AG10803 (cell line): Measurements from ENCODE around the gene CDH4.

Experiments
- DNase-seq: peaks from one replicate; pipeline ENCODE4 v3.0.0; 2010; ENCODE audit warnings: low read depth
- H3K4me3 ChIP-seq: 2 replicates; pipeline ENCODE4 v1.5.1; 2011; ENCODE audit warnings: mild to moderate bottlenecking, low read length, control low read depth
- TF ChIP-seq, protein P1 (sequence below): conservative IDR thresholded peaks from 2 replicates; pipeline ENCODE4 v1.5.1; 2011; ENCODE audit warnings: mild to moderate bottlenecking, low read length, control low read depth, inconsistent platforms

CDH4 gene

DNA sequence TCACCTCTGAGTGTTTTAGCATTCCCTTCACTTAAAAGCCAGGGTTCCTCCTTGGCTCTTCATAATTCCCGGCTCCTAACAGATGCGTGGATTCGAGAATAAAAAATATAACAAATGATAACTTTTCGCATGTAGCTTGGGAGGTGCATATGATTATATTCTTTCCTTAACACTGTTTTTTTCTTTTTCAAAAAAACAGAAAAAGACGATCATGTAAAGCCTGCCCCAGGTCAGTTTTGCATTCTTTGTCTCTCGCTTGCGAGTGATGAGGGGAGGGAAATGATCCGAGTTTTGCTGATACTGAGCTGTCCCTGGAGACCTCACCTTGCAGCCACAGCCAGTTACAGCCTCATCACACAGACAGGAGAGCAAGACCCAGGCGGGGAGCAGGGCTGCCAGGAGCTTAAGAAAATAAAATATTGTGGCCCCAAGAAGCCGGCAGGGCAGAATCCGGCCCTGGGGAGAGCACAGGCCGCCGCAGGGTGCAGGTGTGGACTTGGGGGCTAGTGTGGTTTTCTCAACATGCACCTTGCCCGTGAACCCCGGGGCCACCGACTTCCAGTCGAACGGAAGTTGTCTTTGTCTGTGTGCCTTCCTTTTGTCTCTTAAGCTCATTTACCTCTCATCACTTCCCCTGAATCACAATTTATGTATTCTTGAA, 511.8 kb downstream of the CDH4 start:
- TF ChIP-seq, protein P1, sequence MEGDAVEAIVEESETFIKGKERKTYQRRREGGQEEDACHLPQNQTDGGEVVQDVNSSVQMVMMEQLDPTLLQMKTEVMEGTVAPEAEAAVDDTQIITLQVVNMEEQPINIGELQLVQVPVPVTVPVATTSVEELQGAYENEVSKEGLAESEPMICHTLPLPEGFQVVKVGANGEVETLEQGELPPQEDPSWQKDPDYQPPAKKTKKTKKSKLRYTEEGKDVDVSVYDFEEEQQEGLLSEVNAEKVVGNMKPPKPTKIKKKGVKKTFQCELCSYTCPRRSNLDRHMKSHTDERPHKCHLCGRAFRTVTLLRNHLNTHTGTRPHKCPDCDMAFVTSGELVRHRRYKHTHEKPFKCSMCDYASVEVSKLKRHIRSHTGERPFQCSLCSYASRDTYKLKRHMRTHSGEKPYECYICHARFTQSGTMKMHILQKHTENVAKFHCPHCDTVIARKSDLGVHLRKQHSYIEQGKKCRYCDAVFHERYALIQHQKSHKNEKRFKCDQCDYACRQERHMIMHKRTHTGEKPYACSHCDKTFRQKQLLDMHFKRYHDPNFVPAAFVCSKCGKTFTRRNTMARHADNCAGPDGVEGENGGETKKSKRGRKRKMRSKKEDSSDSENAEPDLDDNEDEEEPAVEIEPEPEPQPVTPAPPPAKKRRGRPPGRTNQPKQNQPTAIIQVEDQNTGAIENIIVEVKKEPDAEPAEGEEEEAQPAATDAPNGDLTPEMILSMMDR = no peak
- H3K4me3 ChIP-seq = no peak overlapping the region
- no peak for DNase-seq

DNA sequence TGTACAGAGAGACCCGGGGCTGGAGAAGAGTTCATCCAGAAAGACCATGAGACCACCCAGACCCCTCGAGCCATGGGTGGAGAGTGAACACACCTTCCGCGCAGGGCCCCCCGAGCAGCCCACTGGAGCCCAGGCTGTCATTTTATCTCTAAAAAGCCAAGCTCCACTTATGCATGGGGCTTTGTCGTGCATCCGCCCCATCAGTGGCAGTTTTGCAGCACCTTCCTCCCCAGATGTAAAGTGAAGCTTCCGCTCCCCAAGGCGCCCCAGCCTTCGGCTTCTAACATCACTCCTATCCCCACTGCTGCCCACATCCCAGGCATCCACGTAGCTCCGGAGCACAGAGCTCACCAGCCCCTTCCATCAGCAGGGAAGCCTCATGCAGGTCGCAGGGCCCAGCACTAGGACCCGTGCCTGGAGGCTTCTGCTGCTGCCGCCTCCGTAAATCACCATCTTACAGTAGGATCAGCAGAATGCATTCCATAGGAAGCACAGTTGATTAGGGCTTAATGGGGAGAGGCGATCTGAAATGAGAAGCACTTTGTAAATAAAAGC, 512.5 kb downstream of the CDH4 start:
- TF ChIP-seq, protein P1 = no peak
- no peak overlapping the region for H3K4me3 ChIP-seq
- DNase-seq = no peak

- TF ChIP-seq, protein P1 = no peak
- DNase-seq = no peak
- no peak overlapping the region for H3K4me3 ChIP-seq
These were observed 513.2 kb downstream of the CDH4 start for GRCh38 chr20:61765081-61765870.

- TF ChIP-seq, protein P1 = no peak
- no peak for DNase-seq
These were observed 514.0 kb downstream of the CDH4 start for GRCh38 chr20:61765871-61766654.

DNA sequence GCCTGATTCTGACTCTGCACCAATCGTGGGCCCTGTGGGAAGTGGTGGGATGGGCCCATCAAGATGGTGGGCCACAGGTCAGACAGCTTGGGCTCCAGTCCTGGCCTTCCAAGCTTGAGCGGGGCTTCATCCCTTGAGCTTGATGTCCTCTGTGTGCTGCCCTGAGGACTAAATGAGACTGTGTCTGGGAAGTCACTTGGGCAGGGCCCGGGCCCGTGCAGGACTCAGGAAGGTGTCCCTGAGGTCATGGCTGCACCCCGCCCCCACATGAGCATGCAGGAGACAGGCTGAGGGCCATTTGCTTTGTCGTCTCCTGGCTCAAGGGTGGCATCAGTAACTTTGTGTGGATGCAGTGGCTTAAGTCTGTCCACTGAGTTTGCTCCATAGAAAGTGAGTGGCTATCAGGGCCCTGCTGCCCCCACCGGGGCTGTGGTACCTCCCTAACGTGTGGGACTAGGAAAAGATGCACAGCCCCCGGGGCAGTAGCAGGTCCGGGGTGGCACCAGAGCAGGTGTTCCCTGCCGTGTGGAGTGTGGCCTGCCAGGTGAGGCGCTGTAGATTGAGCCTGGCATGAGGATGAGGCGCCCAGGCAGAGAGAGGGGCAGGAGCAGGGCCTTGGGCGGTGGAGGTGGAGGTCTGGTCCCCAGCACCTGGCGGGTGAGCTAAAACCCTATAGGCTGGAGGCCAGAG, 515.0 kb downstream of the CDH4 start:
- TF ChIP-seq, protein P1 = no peak

More at GRCh38 chr20:61765871-61766654, 514.0 kb downstream of the CDH4 start:
- no peak overlapping the region for H3K4me3 ChIP-seq

DNA sequence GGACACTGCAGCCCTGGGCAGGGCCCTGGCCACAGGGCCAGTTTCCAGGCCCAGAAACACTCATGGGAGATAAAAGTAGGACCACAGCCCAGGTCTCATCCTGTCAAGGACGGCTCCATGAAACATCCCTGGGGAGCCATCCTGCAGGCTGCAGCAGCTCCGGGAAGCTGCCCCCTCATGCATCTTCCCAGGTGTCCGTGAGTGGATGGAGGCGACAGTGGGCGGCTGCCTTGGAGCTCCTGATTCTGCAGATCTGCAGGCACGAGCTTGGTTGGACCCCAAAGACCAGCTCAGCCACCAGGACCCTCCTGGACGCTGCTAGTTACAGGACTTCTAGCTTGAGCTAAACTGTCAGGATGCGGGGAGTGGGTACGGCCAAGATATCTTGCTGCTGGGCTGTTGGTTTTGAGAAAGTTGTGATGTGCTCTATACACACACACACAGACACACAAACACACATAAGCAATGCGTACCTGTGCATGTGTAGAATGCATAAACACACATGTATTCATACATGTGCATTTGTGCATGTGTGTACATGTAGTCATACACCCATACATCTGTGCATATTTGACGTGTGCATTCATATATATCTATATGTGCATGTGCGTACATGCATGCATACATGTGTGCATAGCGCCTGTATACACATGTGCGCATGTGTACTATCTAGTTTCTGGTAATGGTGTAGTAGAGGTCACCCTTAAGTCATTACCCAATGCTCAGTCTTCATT, 515.9 kb downstream of the CDH4 start:
- TF ChIP-seq, protein P1 = no peak

More for the DNA sequence above, 515.0 kb downstream of the CDH4 start:
- H3K4me3 ChIP-seq = no peak overlapping the region
- DNase-seq = no peak

More for the DNA sequence above, 515.9 kb downstream of the CDH4 start:
- DNase-seq = no peak
- no peak overlapping the region for H3K4me3 ChIP-seq
